T-helper 2 cell treated with Interferon-gamma antibody and Interleukin-4, amounts not matched to agents 5 μg/mL and 100 μg/mL, for 36 hours (primary cell): ENCODE measurements around the gene IRAG1.

Experiments used
- DNase-seq: peaks from one replicate; pipeline ENCODE4 v3.0.0; 2021; ENCODE audit warnings: low spot score
- H3K27ac Mint-ChIP-seq: one replicate; pipeline ENCODE4 v1.8.0; 2021; ENCODE audit warnings: mild to moderate bottlenecking, mixed read lengths
- H3K27me3 Mint-ChIP-seq: one replicate; pipeline ENCODE4 v1.8.0; 2021; ENCODE audit warnings: low read depth, mixed read lengths
- H3K36me3 Mint-ChIP-seq: one replicate; pipeline ENCODE4 v1.8.0; 2021; ENCODE audit warnings: low read depth, mixed read lengths
- H3K4me1 Mint-ChIP-seq: one replicate; pipeline ENCODE4 v1.8.0; 2021; ENCODE audit warnings: low read depth, mixed read lengths
- H3K4me3 Mint-ChIP-seq: one replicate; pipeline ENCODE4 v1.8.0; 2022; ENCODE audit warnings: mild to moderate bottlenecking, moderate library complexity, mixed read lengths
- H3K9me3 Mint-ChIP-seq: one replicate; pipeline ENCODE4 v1.8.0; 2021; ENCODE audit warnings: mixed read lengths

Gene IRAG1

DNA sequence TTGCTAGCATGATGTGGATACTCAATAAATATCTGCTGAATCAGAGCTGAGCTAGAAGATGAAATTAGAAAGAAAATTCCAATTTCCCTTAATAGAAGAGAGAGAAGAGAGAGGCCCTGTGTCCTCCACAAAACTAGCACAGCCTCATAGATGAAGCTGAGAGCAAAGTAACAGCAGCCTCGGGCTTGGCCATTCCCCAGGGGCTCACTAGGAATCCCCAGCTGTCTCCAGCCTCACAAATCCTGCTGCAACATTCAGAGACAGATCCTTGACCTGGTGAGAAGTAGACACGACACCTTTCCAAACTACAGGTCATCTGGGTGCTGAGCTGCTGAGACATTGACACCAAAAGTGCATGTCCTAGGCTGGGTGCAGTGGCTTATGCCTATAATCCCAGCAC lies 26.1 kb upstream of the IRAG1 start:
- Mint-ChIP-seq H3K36me3 (no peaks in the 10 kb centered on the region), H3K4me3 (no peak overlapping the region), H3K9me3 (no peaks in the 10 kb centered on the region), H3K27ac (no peak overlapping the region), H3K4me1 (no peaks in the 10 kb centered on the region), H3K27me3 (peaks cover 29% of the 10 kb centered on the region)
- DNase-seq, result no peak

DNA sequence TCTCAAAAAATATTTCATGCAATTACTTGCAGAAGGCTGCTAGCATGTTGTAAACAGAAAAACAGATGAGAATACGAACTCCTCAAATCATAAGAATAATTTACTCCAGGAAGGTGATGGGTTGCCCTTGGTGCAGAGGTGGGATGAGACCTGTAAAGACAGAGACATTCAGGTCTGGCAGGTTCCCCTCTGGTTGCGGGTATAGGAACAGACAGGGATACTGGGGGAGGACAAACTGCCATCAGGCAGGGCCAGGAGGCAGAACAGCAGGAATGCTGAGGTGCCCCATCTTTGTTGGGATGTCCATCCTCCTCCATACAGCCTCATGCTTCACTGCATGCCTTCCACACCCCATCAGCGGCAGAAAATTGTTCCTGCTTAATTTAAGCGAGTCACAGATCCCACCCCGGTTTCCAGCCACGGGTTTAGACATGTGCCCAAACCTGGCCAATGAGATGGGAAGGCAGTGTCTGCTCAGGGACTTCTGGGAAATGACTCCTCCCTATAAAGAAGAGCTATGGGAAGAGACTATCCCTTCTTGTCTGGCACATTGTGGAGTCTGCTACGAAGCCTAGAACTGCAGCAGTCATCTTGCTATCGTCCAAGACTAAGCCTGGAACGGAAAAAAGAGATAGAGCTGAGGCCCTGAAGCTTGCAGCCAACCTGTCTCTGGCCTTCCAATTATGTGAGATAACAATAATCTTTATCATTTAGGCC lies 23.1 kb upstream of the IRAG1 start:
- Mint-ChIP-seq H3K36me3 (no peaks in the 10 kb centered on the region), H3K4me1 (no peaks in the 10 kb centered on the region), H3K27ac (no peak overlapping the region), H3K9me3 (no peaks in the 10 kb centered on the region), H3K27me3 (peaks cover 16% of the 10 kb centered on the region), H3K4me3 (no peak overlapping the region)
- DNase-seq, result no peak

DNA sequence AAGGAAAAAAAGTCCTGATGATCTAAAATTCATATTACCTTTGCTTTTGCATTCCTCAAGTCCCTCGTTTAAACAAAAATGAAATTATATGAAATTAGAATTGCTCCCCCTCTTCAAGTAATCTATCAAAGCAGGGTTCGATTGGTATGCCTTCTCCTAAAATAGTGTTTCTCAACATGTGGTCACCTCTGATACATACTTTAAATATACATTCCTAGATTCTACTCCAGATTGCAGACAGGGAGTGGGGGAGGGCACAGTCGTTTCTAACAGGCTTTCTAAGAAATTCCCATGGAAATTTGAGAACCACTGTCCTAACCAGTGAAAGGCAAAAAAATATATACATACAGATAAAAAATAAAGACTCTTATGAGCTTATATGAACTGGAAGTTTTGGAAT lies 22.6 kb upstream of the IRAG1 start:
- no peak for DNase-seq
- Mint-ChIP-seq H3K27me3 (peaks cover 15% of the 10 kb centered on the region), H3K36me3 (no peaks in the 10 kb centered on the region), H3K4me3 (no peak overlapping the region), H3K27ac (no peak overlapping the region), H3K9me3 (no peaks in the 10 kb centered on the region), H3K4me1 (no peaks in the 10 kb centered on the region)

DNA sequence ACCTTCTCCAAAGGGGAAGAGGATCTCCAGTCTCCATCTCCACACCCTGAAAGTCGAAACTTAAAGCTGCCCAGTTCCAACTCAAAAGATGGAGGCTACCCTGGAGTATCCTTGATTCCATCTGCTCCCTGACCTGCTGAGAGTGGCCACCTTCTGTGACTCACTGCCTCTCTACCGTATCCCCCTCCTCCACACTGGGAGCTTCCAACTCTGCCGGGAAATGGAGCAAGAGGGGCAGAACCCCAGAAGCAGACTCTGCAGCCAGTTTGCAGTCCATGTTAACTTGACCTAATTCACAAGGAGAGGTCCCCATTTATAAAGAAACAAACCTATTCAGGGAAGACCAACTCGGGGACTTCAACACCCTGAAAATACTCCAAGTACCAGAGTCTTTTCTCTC lies 22.0 kb upstream of the IRAG1 start:
- H3K4me3 Mint-ChIP-seq, result no peak overlapping the region
- no peaks in the 10 kb centered on the region for H3K4me1 Mint-ChIP-seq
- DNase-seq, result no peak

DNA sequence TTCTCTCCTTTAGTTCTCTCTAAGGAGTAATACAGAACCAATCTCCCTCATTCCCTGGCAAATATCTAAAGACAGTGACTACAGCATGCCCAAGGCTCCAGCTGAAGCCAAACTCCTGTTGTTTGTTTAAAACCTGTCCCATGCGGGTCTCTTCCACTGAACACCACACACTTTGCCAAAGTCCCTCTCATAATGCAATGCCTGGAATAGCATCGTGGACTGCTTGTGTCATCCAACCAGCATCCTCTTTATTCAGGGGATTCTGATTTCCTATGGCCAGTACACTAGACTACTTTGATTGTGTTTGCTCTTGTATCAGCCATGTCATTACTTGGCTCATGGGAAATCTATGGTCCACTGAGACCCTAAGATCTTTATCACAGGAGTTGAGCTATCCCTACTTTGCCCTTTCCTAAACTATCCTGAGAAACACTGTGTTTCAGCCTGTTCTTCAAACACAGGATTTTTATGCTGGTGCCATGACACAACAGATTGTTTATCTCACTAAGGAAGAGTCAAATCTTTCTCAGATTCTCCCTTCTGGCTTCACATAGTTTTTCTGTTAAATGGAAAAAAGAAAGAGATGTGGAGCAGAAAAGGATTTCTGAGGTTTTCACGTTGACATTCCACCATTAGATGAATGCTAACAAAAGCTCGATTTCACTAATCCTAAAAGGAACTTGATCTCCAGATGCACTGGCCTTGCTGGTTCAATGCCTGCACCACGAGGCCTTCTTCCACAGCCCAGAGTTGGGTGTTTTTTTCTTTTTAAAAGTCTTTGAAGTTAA lies 15.9 kb upstream of the IRAG1 start:
- no peak overlapping the region for H3K27ac Mint-ChIP-seq

More for the DNA sequence above, 22.0 kb upstream of the IRAG1 start:
- H3K36me3 Mint-ChIP-seq, result no peaks in the 10 kb centered on the region
- no peak overlapping the region for H3K27ac Mint-ChIP-seq
- no peaks in the 10 kb centered on the region for H3K9me3 Mint-ChIP-seq
- peaks cover 15% of the 10 kb centered on the region for H3K27me3 Mint-ChIP-seq

DNA sequence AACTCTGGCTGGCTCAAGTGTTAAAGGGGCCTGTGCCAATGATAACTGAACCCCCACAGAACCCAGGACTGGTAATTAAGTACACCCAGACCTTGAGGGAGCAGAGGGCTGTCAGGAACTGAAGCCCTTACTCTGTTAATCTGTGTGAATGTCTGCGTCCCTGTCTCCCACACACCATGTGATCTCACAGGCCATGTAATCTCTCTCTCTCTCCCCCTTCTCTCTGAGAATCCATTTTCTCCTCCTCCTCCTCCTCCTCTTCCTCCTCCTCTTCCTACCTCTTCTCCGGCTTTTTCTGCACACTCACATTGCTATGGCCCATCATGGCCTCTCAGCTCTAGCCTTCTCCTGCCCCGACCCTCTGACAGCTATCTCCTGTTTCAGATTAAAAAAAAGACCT lies 14.6 kb upstream of the IRAG1 start:
- peaks cover 3% of the 10 kb centered on the region for H3K27me3 Mint-ChIP-seq
- no peaks in the 10 kb centered on the region for H3K4me1 Mint-ChIP-seq
- H3K4me3 Mint-ChIP-seq, result no peak overlapping the region
- H3K9me3 Mint-ChIP-seq, result no peaks in the 10 kb centered on the region
- H3K36me3 Mint-ChIP-seq, result no peaks in the 10 kb centered on the region
- no peak overlapping the region for H3K27ac Mint-ChIP-seq
- no peak for DNase-seq

More for the DNA sequence above, 15.9 kb upstream of the IRAG1 start:
- H3K36me3 Mint-ChIP-seq, result no peaks in the 10 kb centered on the region
- H3K9me3 Mint-ChIP-seq, result no peaks in the 10 kb centered on the region
- DNase-seq, result no peak
- no peak overlapping the region for H3K4me3 Mint-ChIP-seq
- H3K4me1 Mint-ChIP-seq, result no peaks in the 10 kb centered on the region
- no peaks in the 10 kb centered on the region for H3K27me3 Mint-ChIP-seq

DNA sequence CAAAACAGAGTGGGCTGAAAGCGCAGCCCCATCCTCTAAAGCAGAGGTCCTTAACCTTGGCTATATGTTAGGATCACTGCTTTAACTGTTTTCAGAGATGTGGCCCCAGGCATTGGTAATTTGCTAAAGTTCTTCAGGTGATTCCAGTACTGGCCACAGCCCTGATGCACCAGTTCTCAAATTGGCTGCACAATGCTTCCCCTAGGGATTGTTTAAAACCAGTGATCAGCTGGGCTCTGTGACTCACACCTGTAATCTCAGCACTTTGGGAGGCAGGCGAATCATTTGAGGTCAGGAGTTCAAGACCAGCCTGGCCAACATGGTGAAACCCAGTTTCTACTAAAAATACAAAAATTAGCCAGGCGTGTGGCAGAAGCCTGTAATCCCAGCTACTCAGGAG lies 8.4 kb upstream of the IRAG1 start:
- DNase-seq, result no peak
- H3K27ac Mint-ChIP-seq, result no peak overlapping the region
- H3K9me3 Mint-ChIP-seq, result no peaks in the 10 kb centered on the region
- peaks cover 5% of the 10 kb centered on the region for H3K27me3 Mint-ChIP-seq
- H3K4me1 Mint-ChIP-seq, result no peaks in the 10 kb centered on the region
- no peaks in the 10 kb centered on the region for H3K36me3 Mint-ChIP-seq
- no peak overlapping the region for H3K4me3 Mint-ChIP-seq

DNA sequence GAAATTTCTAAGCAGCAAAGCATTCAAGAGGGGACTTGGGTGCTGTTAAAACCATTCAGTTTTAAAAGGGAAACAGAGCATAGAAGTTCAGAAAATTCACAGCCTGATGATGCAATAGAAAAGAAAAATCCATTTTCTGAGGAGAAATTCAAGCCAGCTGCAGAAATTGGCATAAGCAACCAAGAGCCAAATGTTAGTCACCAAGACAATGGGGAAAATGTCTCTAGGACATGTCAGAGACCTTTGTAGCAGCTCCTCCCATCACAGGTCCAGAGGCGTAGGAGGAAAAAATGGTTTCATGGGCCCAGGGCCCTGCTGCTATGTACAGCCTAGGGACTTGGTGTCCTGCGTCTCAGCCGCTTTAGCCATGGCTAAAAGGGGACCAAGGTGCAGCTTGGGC lies 5.5 kb upstream of the IRAG1 start:
- Mint-ChIP-seq H3K27ac (no peak overlapping the region), H3K4me1 (no peaks in the 10 kb centered on the region), H3K36me3 (no peaks in the 10 kb centered on the region), H3K27me3 (peaks cover 17% of the 10 kb centered on the region), H3K4me3 (no peak overlapping the region), H3K9me3 (no peaks in the 10 kb centered on the region)
- no peak for DNase-seq

DNA sequence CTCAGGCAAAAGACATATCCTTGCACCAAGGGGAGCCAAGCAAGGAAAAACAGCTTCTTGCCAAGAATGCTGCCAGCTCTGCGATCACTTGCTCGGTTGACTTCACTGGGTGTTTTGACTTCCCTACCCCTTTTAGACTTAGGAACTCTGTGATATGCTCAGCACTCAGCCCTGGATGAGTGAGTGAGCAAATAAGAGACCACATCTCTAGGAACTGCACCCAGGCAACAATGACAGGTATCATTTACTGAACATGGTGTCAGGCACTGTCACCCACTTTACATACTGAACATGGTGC lies 3.7 kb upstream of the IRAG1 start:
- H3K4me3 Mint-ChIP-seq, result no peak overlapping the region
- H3K36me3 Mint-ChIP-seq, result no peaks in the 10 kb centered on the region
- no peak for DNase-seq
- H3K27ac Mint-ChIP-seq, result no peak overlapping the region
- H3K9me3 Mint-ChIP-seq, result no peaks in the 10 kb centered on the region
- peaks cover 15% of the 10 kb centered on the region for H3K27me3 Mint-ChIP-seq
- no peaks in the 10 kb centered on the region for H3K4me1 Mint-ChIP-seq

DNA sequence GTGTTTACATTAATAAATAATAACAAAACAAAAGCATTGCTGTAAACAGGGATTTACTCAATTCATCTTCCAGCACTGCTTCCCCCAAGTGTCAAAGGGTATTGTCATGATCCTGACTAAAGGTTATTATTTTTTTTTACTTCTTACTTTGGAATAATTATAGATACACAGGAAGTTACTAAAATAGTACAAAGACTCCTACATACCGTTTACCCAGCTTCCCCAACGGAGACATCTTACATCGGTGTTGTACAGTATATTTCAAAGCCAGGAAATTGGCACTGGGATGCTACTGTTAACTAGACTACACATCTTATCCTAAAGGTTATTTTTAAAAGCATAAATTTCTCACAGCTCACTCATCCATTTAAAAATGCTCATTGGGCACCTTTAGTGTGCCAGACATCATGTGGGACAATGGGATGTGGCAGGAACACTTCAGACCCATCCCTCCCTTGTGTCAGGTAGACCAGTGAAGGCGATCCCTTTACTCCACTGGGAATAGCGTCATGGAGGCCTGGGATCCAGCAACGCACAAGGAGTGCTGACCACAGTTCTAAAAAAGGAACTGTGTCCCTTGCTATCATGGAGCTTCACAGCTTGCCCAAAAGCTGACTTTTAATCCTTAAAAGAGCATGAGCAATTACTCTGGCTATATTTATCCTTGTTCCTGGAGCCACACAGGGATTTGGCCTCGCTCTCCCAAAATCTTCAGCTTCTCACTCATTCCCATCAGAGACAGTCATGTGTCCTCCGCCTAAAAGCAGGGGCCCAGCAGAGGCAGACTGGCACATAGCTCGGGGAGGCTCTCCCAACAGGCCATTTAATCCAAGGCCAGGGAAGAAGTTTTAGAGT lies 3.1 kb upstream of the IRAG1 start:
- no peaks in the 10 kb centered on the region for H3K4me1 Mint-ChIP-seq
- no peak overlapping the region for H3K27ac Mint-ChIP-seq

DNA sequence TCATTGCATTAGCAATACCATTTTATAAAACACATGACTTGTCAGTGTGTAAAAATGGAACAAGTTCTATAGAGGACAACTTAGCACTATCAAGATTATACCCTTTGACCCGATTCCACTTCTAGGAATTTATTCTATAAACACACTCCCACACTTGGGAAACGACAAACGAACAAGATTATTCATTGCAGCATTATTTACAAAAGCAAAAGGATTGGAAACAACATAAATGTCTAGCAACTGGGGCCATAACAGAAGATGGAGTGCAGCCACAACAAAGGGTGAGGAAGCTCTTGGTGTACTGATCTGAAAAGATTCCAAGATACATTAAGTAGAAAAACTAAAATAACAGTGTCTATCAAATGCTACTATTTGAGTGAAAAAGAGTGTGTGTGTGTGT lies 2.3 kb upstream of the IRAG1 start:
- H3K27ac Mint-ChIP-seq, result no peak overlapping the region

More for the DNA sequence above, 3.1 kb upstream of the IRAG1 start:
- no peak overlapping the region for H3K4me3 Mint-ChIP-seq
- no peaks in the 10 kb centered on the region for H3K9me3 Mint-ChIP-seq
- no peak for DNase-seq
- H3K36me3 Mint-ChIP-seq, result no peaks in the 10 kb centered on the region
- peaks cover 15% of the 10 kb centered on the region for H3K27me3 Mint-ChIP-seq

DNA sequence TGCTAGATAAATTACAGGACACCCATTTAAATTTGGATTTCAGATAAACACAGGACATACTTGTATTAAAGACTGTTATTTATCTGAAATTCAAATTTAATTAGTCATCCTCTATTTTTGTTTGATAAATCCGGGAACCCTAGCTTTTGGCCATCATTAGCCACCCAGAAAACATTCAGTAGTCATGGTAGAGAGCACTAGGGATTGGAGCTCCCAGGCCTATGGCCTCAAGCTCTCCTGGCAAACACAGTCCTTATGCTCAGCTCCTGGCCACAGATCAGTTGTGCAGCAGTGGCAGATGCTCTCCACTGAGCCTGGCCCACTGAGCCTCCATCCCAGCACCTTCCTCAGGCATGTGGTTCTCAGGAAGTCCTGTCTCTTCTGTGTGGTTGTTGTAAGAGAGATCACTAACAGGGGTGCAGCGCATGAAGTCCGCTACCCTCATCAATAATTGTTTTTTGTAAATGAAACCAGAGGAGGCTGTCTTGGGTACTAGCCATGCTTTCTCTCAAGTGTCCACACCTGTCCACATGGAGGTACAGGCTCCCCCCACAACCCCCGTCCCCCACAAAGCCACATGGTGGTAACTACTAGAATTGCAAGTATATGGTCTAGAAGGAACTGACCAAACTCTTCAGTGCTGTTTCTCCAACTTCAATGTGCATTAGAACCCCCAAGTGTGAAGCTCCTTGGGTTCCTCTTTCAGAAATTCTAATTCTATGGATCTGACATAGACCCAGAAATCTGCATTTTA lies 1.1 kb upstream of the IRAG1 start:
- no peak for DNase-seq
- H3K9me3 Mint-ChIP-seq, result no peaks in the 10 kb centered on the region
- H3K27ac Mint-ChIP-seq, result no peak overlapping the region
- H3K27me3 Mint-ChIP-seq, result peaks cover 15% of the 10 kb centered on the region
- no peak overlapping the region for H3K4me3 Mint-ChIP-seq
- H3K36me3 Mint-ChIP-seq, result no peaks in the 10 kb centered on the region
- H3K4me1 Mint-ChIP-seq, result no peaks in the 10 kb centered on the region

More for the DNA sequence above, 2.3 kb upstream of the IRAG1 start:
- no peak for DNase-seq
- Mint-ChIP-seq H3K27me3 (peaks cover 15% of the 10 kb centered on the region), H3K4me1 (no peaks in the 10 kb centered on the region), H3K36me3 (no peaks in the 10 kb centered on the region), H3K4me3 (no peak overlapping the region), H3K9me3 (no peaks in the 10 kb centered on the region)

DNA sequence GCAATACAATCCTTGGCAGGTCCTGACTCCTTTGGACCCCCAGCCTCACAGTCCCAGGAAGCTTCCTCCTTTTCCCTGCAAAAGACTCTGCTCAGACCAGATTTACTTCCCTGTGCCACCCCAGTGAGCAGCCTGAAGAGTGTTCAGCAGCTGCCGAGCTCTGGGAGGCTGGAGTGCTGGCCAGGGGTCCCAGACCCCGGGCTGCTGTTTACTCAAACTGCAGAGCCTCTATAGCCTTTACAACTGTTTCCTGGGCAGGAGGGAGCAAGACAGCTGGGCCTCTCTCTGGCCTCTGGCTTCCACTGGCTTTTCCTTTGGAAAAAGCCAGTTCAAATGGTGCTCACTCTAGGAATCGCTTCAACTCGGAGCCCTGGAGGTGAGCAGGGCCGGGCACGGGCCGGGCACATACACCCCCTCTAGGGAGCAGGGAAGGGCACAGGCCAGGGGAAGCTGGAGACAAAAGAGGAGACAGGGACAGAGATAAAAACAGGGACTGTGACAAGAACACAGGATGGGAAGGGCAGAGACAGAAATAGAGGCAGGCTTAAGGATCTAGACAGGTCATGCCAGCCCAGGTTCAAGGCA lies 932 bp downstream of the IRAG1 start:
- H3K4me1 Mint-ChIP-seq, result no peaks in the 10 kb centered on the region
- no peak overlapping the region for H3K4me3 Mint-ChIP-seq
- no peaks in the 10 kb centered on the region for H3K9me3 Mint-ChIP-seq
- no peak overlapping the region for H3K27ac Mint-ChIP-seq
- no peak for DNase-seq
- H3K27me3 Mint-ChIP-seq, result peaks cover 19% of the 10 kb centered on the region
- no peaks in the 10 kb centered on the region for H3K36me3 Mint-ChIP-seq
